Measurements from ENCODE around the gene ARGLU1. TPM values are rescaled to one million over a fixed set of nuclear protein-coding genes. Genes with fewer than 3 reads are reported as not detected.

The ARGLU1 gene
- total RNA-seq, 1 experiment from 2014 or later = 31.8 TPM

- H3K4me2 ChIP-seq (ENCODE audit: low read length) = no peak overlapping the region
- no peaks in the 10 kb centered on the region for H3K9me3 ChIP-seq (ENCODE audit: low read length)
- intact Hi-C loops (cut with micrococcal nuclease) = no loop called here
- no peaks in the 10 kb centered on the region for H4K20me1 ChIP-seq (ENCODE audit: low read length)
- H3K79me2 ChIP-seq (ENCODE audit: low read length) = peaks cover 6% of the 10 kb centered on the region; the same call in 1 of the 2 replicates
- ChIA-PET POLR2A (ENCODE audit: unreplicated experiment) (no interaction called here), CTCF (no interaction called here)
- H3K9me2 ChIP-seq (replicated peaks; ENCODE audit: low read length) = no peaks in the 10 kb centered on the region
- H2AFZ ChIP-seq (ENCODE audit: low read length) = no peak overlapping the region
- ATAC-seq (no peak), DNase-seq (no peak)
- no peaks in the 10 kb centered on the region for H3K4me1 ChIP-seq (ENCODE audit: insufficient read depth, low read length)
- TF ChIP-seq, protein P1, sequence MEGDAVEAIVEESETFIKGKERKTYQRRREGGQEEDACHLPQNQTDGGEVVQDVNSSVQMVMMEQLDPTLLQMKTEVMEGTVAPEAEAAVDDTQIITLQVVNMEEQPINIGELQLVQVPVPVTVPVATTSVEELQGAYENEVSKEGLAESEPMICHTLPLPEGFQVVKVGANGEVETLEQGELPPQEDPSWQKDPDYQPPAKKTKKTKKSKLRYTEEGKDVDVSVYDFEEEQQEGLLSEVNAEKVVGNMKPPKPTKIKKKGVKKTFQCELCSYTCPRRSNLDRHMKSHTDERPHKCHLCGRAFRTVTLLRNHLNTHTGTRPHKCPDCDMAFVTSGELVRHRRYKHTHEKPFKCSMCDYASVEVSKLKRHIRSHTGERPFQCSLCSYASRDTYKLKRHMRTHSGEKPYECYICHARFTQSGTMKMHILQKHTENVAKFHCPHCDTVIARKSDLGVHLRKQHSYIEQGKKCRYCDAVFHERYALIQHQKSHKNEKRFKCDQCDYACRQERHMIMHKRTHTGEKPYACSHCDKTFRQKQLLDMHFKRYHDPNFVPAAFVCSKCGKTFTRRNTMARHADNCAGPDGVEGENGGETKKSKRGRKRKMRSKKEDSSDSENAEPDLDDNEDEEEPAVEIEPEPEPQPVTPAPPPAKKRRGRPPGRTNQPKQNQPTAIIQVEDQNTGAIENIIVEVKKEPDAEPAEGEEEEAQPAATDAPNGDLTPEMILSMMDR (conservative IDR thresholded peaks at IDR 0.05; ENCODE audit: low read depth, low read length) = no peak
- H3K36me3 ChIP-seq (ENCODE audit: low read depth, low read length) = peaks cover 12% of the 10 kb centered on the region; the same call in 1 of the 2 replicates
- no peaks in the 10 kb centered on the region for H3F3A ChIP-seq (ENCODE audit: low read length, unreplicated experiment)
- no peaks in the 10 kb centered on the region for H3K27me3 ChIP-seq (ENCODE audit: low read length)
- H3K27ac ChIP-seq (ENCODE audit: low read length) = no peak overlapping the region
- BruUV-seq (replicated peaks) = no TSS peak
- H3K9ac ChIP-seq (ENCODE audit: low read length) = no peak overlapping the region
- H3K4me3 ChIP-seq (ENCODE audit: low read length) = no peak overlapping the region
Measured at GRCh38 chr13:106494936-106495335, 73.0 kb downstream of the ARGLU1 start.

- H3K4me2 ChIP-seq (ENCODE audit: low read length) = no peak overlapping the region
- H3F3A ChIP-seq (ENCODE audit: low read length, unreplicated experiment) = no peaks in the 10 kb centered on the region
- no peaks in the 10 kb centered on the region for H3K27me3 ChIP-seq (ENCODE audit: low read length)
- CTCF ChIA-PET = no interaction called here
- intact Hi-C loops (cut with micrococcal nuclease) = no loop called here
- H3K79me2 ChIP-seq (ENCODE audit: low read length) = 0 out of 2 replicates have a peak, but pooled peaks cover 5% of the 10 kb centered on the region
- H3K9me3 ChIP-seq (ENCODE audit: low read length) = no peaks in the 10 kb centered on the region
- H2AFZ ChIP-seq (ENCODE audit: low read length) = no peak overlapping the region
- peaks cover 12% of the 10 kb centered on the region; the same call in 1 of the 2 replicates for H3K36me3 ChIP-seq (ENCODE audit: low read depth, low read length)
- no peak overlapping the region for H3K4me3 ChIP-seq (ENCODE audit: low read length)
- no TSS peak for BruUV-seq (replicated peaks)
- ATAC-seq (no peak), DNase-seq (no peak)
- POLR2A ChIA-PET (ENCODE audit: unreplicated experiment) = no interaction called here
- no peak for TF ChIP-seq EZH2phosphoT487 (IDR thresholded peaks at IDR 0.05; ENCODE audit: borderline replicate concordance, low read length)
- TF ChIP-seq, protein P1 (conservative IDR thresholded peaks at IDR 0.05; ENCODE audit: low read depth, low read length) = no peak
- TF ChIP-seq EZH2 (IDR thresholded peaks at IDR 0.05; ENCODE audit: low read length, unreplicated experiment) = no peak
- no peak overlapping the region for H3K27ac ChIP-seq (ENCODE audit: low read length)
- H3K4me1 ChIP-seq (ENCODE audit: insufficient read depth, low read length) = no peaks in the 10 kb centered on the region
- no peaks in the 10 kb centered on the region for H3K9me2 ChIP-seq (replicated peaks; ENCODE audit: low read length)
- H4K20me1 ChIP-seq (ENCODE audit: low read length) = no peaks in the 10 kb centered on the region
- H3K9ac ChIP-seq (ENCODE audit: low read length) = no peak overlapping the region
Measured at GRCh38 chr13:106494506-106494905, 73.4 kb downstream of the ARGLU1 start.

DNA sequence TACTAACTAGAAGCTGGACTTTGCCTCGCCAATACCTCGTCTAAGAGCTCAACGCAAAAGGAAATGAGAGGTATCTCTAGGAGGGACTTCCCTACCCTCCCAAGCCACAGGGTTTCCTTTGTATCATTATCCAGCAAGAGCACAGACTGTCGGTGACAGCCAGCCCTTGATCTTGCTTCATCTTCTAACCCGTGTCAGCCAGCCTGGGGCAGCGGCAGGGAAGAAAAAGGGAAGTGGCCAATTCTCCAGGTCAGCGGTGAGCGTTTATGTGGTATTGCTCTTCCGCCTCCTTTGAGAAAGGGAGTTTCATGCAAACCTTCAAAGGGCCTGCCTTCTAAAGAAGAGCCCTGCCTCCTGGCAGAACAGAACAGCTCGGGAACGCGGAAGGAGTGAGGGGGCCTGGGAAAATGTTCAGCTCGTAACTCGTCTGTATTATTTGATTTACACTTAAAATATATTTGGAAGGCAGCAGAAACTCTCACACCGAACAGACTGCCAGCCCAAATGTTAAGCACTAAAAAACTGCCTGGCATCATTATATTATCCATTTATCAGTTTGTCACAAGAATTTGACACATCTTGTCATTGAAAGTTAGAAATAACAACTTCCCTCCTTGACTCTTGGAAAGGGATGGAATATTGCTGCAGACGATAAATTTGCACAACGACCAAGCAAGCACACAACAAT, 74.3 kb downstream of the ARGLU1 start:
- Histone ChIP-seq H3K9me2 (replicated peaks; ENCODE audit: low read length) (no peaks in the 10 kb centered on the region), H3F3A (ENCODE audit: low read length, unreplicated experiment) (no peaks in the 10 kb centered on the region), H3K9ac (ENCODE audit: low read length) (no peak overlapping the region), H3K79me2 (ENCODE audit: low read length) (no peaks in the 10 kb centered on the region), H2AFZ (ENCODE audit: low read length) (no peak overlapping the region), H3K9me3 (ENCODE audit: low read length) (no peaks in the 10 kb centered on the region), H3K27ac (ENCODE audit: low read length) (no peak overlapping the region), H3K4me1 (ENCODE audit: insufficient read depth, low read length) (no peaks in the 10 kb centered on the region), H4K20me1 (ENCODE audit: low read length) (no peaks in the 10 kb centered on the region), H3K36me3 (ENCODE audit: low read depth, low read length) (peaks cover 12% of the 10 kb centered on the region; the same call in 1 of the 2 replicates), H3K4me3 (ENCODE audit: low read length) (no peak overlapping the region), H3K4me2 (ENCODE audit: low read length) (no peak overlapping the region), H3K27me3 (ENCODE audit: low read length) (no peaks in the 10 kb centered on the region)
- TF ChIP-seq EZH2phosphoT487 (IDR thresholded peaks at IDR 0.05; ENCODE audit: borderline replicate concordance, low read length) (no peak), EZH2 (IDR thresholded peaks at IDR 0.05; ENCODE audit: low read length, unreplicated experiment) (no peak)
- TF ChIP-seq, protein P1 (conservative IDR thresholded peaks at IDR 0.05; ENCODE audit: low read depth, low read length) = no peak
- intact Hi-C loops (cut with micrococcal nuclease) = no loop called here
- no peak for ATAC-seq
- BruUV-seq (replicated peaks) = no TSS peak
- ChIA-PET POLR2A (ENCODE audit: unreplicated experiment) (no interaction called here), CTCF (no interaction called here)
- no peak for DNase-seq

Measured in PC-3 (cell line).